CD4-positive, alpha-beta T cell treated with Interleukin-17A for 4 hours (primary cell): Measurements from ENCODE around the gene MED9.
"Not testable (repeated sequence)": the region's sequence is repeated elsewhere in the genome, so short reads cannot be mapped to it uniquely, and the experiment has no call there.

Source experiments
- DNase-seq: peaks from one replicate; pipeline ENCODE4 v3.0.0-alpha.2; 2020; ENCODE audit warnings: mixed read lengths

The MED9 gene

DNA sequence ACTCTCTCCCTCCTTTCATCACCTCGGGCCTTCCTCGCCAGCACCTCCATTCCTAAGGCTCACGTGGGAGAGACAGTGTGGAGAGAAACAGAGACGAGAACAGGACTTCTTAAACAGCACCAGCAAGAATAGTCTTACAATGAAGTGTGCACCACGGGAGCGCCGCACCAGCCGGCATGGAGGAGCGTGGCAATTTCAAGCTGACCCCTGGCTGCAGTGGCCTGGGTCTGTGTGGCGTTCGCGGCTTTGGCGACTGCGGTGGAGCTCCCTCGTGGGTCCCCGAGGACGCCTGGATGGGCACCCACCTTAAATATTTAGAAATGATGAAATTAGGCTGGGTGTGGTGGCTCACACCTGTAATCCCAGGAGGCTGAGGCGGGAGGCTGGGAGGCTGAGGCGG, 20.5 kb upstream of the MED9 start:
- no peak for DNase-seq

DNA sequence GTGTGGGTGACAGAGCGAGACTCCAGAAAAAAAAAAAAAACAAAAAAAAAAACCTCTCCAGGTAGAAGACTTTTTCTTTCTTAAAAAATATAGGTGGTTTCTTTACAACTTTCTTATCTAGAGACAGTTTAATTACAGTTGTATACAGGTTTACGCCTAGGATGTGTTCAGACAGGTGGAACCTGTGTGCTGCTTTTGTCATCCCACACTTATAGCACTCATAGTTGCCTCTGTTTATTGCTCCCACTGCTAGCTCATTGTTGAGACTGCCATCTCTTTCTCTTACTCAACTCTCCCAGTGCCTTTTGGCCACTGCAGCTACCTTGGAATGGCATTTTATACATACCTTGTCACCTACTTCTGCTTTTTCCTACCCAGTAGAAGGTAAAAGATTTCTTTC, 19.1 kb upstream of the MED9 start:
- no peak for DNase-seq

DNA sequence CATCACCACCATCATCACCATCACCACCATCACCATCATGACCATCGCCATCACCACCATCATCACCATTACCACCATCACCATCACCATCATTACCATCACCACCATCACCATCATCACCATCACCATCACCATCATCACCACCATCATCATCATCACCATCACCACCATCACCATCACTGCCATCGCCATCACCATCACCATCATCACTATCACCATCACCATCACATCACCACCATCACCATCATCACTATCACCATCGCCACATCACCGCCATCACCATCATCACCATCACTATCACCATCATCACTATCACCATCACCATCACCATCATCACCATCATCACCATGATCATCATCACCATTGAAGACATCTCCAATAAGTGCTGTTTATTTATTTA, 16.8 kb upstream of the MED9 start:
- no peak for DNase-seq

DNA sequence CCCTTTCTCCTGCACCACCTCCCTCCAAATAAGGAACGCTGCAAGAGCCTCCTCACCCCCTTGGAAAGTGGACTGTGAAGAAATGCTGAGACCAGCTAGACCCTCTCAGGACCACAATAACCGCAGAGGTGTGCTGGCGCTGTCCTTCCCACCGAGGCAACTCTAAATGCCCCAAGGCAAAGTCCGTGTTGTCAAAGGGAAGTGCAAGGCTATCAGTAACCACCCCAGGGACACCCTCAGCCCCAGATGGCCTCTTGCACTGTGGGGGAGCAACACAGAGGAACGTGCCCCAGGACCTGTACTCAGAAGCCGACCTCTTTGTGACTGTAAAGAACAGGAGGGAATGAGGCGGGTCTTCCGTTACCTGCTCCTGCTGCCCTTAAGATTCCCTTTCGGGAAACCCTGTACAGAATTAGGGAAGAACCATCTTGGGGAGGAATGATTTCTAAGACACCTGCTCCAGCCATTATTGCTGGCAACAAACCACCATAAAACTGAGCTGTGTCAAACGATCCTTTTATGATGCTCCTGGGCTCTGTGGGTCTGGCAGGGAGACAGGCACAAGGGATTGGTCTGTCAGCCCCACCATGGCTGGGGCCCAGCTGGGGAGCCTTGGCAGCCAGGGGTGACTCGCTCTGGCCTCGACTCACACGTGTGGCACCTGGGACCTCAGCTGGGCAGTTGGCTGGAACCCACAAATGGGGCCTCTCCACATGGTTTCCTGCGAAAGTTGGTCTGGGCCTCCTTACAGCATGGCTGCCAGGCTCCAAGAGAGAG, 14.6 kb upstream of the MED9 start:
- DNase-seq: no peak

DNA sequence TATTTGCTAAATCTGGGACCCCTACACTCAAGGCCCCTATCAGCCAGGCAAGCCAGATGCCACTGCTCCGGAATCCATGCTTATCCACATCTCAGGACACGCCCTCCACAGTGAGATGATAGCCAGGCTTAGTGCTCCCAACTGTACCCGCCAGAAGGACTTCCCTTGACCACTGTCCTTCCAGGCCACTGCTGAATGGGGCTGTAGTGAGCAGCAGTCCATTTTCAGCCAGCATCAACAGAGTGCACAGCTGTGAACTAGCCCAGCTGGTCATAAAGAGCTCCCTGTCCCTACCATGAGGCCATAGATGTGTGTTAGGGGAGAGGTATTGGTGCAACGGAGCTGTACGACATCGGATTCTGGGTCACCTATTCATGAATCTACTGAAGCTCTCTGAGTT, 13.0 kb upstream of the MED9 start:
- no peak for DNase-seq

DNA sequence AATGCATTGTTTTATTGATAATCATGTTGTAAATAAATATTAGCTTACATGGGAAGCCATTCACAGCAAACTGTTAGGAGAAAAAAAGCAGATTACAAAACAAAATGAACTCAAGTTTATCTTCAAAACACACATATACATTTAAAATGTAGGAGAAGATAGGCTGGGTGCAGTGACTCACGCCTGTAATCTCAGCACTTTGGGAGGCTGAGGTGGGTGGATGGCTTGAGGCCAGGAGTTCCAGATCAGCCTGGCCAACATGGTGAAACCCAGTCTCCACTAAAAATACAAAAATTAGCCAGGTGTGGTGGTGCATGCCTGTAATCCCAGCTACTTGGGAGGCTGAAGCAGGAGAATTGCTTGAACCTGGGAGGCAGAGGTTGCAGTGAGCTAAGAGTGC, 10.9 kb upstream of the MED9 start:
- DNase-seq: not testable (repeated sequence)

DNA sequence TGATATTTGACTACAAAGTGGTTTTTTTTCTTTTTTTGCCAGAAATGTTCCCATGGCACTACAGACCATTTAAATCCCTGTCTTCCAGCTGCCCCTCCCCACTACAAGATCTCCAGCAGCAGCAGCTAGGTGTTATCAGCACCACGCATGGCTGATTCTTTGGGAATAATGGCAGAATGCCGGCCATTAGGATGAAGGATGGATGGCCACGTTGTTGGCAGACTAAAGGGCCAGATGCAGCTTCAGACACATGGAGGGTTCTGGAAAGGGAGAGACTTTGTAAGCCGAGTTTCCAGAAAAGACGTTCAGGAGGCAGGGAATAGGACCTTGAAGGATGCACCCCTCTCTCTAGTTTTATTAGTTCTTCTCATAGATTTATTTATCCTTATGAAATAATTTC, 10.3 kb upstream of the MED9 start:
- DNase-seq: no peak

DNA sequence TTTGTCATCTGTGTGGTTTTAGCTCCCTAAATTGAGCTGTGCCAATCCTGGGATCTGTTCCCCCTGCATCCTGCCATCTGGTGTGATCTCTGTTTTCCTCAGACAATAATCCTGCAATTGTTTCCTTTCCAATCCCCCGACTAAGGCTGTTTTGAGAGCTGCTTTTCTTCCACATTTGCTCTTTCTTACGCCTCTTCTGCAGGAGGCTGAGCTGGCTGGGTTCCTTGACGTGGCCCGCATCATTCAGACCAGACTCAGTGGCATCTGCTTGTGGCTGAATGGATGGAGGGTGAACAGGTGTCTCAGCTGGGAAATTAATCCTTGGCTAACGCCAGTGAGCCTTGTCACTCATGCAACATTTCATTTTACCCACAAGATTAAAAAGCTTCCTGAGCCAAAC, 9.8 kb upstream of the MED9 start:
- no peak for DNase-seq

DNA sequence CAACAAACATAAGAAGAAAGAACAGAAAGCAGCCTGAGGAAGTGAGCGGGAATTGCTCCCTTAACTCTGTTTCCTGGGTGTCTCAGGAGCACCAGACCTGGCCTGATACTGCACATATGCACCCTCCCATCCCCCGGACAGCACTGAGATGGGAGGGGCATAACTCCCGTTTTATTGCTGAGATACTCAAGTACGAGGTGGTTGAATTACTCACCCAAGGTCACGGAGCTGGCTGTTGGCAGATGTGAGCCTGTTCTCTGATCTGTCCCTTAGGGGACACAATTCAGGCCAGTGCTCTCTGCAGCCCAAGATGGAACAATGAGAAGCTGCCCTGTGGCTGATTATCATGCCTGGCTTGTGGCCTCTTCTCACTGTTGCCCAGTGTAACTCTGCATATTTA, 9.1 kb upstream of the MED9 start:
- DNase-seq: no peak

DNA sequence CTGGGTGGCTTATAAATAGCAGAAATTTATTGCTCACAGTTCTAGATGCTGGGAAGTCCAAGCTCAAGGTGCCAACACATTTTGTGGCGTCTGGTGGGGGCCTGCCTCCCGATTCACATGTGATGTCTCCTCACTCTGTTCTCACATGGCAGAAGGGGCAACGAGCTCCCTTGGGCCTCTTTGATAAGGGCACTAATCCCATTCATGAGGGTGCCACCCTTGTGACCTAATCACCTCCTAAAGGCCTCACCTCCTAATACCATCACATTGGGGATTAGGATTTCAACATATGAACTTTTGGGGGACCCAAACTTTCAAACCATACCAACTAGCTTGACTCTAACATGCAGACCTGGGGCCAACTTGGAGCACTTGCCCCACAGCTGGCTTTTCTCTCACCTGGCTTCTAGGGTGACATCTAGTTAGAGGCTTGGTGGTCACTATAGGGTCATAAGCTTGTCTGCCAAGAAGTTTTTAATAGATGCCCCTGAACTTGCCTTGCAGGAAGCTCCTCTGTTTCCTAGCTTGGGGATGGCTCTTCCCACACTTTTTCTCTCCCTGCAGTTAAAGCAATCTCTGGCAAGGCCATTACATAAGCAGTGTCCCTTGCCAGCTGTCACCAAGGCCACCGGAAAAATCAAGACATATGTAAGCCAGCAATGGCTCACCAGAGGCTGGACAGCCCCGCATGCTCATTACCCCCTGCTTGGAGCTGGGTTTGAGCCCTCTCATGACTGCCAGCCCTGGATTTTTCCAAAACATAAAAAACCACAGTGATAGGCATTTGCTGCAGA, 8.4 kb upstream of the MED9 start:
- no peak for DNase-seq

DNA sequence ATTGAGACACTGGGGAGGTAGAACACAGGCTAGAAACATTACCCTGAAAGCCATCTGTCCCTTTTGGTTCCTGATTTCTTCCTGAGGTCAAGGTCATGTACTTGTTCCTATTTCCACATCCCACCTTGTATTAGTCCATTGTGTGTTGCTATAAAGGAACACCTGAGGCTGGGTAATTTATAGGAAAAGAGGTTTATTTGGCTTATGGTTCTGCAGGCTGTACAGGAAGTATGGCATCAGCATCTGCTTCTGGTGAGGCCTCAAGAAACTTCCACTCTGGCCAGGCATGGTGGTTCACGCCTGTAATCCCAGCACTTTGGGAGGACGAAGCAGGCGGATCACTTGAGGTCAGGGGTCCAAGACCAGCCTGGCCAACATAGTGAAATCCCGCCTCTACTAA, 7.4 kb upstream of the MED9 start:
- no peak for DNase-seq

DNA sequence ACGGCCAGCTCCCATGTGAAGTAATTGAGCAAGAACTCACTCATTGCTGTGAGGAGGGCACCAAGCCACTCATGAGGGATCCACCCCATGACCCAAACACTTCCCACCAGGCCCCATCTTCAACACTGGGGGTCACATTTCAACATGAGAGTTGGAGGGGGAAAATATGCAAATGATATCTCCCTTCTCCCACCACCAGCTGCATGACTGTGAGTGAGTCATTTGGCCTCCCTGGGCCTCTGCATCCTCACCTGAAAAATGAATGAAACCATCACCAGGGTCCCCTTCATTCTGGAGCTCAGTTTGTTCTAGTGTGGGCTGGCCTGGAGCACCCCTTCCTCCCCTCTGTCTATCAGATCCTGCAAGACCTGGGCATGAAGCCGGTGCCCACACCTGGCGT, 6.8 kb upstream of the MED9 start:
- DNase-seq: no peak

DNA sequence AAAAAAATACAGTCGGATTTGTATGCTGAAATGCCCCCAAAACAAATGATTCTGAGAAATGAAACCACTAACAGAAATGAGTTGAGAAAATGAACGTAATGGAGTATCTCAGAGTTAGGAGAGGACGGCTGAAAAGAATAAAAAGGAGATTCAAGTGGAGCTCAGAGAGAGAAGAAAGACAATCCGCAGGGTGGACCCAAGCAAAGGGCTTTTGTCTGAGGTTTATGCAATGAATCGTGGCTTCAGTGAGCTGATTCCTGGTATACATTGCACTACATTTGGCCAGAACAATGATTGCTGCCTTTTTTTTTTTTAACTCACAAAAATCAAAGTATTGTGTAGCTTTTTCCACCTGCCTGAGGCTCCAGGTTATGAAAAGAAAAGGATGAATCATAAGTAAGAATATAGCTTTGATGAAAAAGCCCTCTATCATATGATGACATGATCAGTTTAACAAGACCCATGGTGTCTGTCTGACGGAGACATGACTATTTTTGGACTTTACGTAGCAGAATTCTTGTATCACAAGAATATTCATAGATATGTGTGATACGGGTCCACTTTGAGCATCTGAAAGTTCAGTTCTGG, 4.4 kb upstream of the MED9 start:
- no peak for DNase-seq

DNA sequence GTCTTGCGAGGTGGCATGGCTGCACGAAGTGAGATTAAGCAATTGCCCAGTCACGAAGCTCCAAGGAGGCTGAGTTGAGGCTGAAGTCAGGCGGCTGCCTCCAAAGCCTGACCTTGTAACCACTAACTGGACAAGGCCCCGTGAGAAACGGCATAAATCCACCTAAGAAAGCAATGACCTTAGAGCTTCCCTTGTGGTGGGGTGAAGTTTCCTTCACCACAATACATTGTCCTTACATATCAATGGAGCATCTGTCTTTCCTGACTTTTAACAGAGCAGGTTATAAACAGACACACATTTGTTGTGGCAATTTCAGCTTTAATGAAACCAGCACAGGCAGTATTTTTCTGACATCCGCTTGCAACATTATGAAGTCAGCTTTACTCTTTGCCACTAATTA, 2.5 kb upstream of the MED9 start:
- no peak for DNase-seq

DNA sequence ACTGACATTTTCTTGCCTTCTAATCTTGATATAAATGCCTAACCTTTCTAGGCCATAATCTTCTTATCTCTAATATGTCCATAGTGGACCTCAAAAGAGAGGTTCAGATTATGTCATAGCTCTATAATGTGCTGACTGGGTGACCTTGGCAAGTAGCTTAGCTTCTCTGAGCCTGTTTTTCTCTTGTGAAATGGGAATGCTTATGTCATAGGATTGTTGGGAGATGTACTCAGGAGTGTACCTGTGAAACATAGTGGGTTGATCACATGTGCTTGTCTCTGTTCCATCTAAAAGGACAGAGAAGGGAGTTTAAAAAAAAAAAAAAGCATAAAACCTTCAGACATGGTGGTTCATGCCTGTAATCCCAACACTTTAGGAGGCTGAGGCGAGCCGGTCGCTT, 2.4 kb downstream of the MED9 start:
- DNase-seq: no peak

DNA sequence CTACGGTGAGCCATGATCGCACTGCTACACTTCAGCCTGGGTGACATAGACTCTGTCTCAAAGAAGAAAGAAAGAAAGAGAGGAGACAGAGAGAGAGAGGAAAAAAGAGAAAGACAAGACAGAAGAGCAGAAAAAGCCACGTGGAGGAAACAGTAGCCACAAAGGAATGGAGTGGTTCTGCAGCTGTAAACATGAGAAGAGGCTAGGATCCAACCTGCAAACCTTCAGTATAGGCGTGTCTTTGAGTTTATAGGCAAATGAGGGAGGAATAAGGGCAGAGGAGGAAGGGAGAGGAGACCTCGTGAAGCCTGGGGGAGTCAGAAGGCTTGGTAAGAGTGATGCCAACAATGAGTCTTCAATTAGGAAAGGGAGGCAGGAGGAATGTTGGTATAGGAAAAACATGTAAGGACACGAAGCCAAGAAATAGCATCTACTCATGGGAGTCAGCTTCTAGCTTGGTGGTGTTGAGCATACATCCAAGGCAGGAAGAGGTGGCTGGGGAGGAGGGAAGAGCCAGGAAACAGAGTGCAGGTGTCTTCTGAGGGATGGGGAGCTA, 3.9 kb downstream of the MED9 start:
- no peak for DNase-seq

DNA sequence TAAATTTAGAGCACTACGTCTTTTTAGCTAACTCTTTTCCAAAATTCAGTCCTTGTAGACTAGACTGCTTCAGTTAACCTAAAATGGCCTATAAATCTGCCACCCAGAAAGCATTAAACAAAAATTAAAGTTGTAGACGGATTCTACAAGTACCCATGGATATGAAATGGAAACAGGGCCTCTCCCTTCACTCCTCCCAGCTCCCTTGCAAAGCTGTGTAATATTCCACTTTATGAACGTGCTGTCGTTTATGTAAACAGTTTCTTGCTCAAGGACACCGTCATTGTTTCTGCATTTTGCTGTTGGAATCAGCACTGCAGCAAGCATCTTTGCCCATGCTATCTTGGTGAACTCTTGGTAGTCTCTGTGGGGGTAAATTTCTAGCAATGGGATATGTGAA, 5.1 kb downstream of the MED9 start:
- DNase-seq: no peak

DNA sequence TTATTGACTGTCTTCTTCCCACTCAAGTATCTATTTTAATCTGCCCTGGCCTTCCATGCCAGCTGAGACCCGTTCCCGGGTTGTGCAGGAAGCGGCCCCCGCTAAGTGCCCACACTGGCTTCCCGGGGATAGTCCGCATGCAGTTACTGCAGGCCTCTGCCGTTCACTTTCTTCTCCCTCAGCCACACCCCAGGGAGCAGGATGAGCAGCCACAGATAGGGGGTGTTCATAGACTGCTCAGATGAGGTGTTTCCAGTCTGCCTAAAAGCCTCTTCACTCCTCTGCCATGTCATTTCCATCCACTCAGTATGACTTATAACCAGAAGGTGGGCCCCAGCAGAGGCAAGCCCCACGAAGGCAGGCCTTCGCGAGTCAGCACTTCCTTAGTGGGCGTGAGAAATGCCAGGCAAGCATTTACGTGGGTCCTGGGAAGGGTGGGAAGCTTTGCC, 7.7 kb downstream of the MED9 start:
- no peak for DNase-seq

DNA sequence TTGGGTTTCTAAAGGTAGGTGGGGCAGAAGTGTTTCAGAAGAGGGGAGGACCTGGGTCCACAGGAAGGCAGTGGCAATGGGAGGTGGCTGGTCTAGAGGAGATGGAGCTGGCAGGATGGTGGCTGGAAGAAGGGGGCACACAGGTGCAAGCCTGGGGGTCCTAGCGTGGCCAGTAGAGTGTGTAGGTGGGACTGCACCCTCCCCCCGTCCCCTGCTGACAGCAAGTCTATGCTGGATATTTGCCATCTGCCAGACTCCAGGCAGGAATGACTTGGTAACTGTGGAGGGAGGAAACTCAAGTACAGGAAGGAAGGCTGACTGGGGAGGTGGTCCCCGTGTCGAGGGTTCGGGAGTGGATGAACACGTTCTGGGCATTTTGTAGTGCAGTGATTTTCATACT, 8.6 kb downstream of the MED9 start:
- DNase-seq: no peak

DNA sequence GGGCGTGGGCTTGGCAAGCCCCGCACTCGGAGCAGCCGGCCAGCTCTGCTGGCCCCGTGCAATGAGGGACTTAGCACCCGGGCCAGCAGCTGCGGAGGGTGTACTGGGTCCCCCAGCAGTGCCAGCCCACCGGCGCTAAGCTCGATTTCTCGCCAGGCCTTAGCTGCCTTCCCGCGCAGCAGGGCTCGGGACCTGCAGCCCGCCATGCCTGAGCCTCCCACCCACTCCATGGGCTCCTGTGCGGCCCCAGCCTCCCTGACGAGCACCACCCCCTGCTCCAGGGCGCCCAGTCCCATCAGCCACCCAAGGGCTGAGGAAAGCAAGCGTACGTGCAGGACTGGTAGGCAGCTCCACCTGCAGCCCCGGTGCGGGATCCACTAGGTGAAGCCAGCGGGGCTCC, 9.6 kb downstream of the MED9 start:
- not testable (repeated sequence) for DNase-seq

DNA sequence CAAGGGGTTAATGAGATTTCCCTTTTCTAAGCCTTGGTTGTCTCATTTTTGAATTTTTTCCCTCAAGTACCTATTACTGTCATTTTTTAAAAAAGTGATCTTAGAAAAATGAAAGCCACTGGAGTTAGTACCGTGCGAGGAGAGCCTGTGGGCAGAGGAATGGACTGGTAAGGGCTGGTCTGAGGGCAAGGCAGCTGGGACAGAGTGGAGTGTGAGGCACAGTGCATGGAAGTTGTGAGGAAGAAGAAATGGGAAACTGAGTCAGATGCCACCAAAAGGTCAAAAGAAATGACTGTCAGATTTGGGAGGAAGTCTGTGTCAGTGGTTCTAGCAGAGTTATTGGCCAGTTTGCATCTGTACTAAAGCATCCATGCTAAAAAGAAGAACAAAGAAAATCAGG, 11.2 kb downstream of the MED9 start:
- DNase-seq: no peak

DNA sequence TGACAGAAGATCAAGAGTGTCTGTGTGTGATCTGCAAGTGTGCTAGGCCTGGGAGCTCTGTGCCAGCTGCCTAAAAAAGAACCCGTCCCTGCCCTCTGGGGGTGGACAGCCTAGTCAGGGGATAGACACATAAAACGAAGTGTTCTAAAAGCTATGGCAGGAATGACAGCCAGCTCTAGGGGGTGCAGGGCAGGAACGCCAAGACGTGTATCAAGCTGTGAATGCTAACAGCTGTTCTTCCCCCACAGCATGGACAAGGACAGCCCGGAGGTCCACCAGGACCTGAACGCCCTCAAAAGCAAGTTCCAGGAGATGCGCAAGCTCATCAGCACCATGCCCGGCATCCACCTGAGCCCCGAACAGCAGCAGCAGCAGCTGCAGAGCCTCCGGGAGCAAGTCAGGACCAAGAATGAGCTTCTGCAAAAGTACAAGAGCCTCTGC, 14.3 kb downstream of the MED9 start:
- DNase-seq: no peak

DNA sequence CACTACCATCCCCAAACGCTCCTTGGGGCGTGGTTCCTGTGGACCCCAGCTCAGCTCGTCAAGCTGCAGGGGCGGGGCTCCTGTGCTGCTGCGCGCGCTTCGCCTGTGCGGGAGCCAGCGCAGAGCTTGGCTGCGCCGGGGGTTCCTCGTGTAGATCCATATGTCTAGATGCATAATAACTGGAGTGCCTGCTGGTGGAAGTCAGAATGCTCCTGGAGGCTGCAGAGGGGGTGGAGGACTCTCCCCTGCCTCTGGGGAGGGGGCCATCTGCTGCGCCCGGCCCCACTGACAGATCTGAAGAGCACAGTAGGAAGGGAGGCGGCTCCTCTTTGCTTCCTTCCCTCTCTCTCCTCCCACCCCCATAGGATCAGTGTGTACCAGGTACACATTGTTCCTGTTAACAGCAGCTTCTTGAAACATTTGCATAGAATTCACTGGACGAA, 14.8 kb downstream of the MED9 start:
- DNase-seq: no peak

DNA sequence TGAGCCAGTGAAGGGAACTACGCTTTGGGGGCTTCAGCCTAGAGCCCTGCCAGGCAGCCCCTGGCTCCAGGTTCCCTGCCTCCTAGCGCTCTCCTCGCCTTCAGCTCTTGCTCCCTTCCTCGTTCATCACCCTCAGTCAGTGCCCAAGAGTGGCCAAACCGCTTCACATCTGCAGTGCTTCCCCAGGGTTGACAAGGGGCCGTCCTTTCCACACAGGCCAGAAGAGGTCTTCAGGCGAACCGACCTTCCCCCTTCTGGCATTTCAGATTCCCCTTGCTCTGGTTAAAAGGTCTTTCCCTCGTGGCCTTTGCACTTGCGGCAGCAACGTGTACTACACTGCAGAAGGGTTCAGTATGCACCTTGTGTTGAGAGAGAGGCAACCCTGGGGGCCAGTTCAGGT, 15.3 kb downstream of the MED9 start:
- DNase-seq: no peak
